Measurements from ENCODE around the gene MAGI2.

Gene MAGI2

DNA sequence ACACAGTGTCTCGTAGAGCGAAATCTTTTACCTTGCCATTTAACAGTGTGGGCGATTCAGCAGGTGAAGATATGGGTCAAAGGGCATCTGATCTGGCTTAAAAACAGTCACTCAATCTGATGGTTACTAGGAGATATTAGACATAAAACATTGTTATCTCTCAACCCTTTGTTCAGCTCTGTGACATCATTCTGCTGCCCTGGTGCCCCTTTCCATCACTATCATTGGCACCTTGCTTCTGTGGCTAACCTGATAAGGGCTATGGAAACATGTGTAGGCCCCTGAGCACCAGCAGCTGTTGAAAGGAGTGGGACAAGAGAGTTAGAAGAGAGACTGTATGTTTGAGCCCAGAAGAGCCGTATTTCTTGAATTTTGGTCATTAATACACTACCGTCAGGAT is 1004.6 kb downstream of the MAGI2 start:
- DNase-seq, result no peak

DNA sequence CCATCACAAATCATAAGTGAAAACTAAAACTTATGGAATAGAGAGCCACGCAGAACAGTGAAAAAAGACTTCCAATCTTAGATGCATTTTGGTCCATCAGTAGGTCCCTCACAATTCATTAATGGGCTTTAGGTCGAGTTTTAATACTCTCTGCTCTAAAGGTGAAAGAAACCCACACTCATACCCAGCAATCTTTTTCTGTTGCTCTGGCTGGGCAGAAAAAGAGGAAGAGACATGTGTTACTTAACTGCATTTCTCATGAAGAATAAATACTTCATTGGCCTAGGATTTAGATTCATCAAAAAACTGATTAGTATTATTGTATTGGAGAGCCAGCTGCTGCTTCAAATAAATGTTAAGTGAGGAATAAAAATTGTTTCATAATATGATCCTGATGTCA is 1009.2 kb downstream of the MAGI2 start:
- no peak for DNase-seq

DNA sequence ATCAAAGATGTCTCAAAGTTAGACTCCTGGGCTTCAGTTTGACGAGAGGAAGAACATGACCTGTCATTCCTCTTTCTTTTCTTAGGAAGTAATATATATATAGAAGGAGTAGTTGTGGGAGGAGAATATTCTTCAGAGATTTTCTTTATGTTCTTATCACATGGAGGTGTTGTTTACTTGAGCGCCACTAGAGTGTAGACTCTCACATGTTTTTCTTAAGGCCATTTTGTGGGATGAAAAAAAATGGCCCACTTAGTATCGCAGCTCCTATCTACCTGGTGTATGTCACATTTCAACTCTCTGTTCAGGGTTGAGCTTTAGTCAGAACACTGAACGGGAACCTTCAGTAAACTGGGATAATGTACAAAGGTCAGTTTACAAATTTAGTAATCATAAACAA is 1009.7 kb downstream of the MAGI2 start:
- no peak for DNase-seq

DNA sequence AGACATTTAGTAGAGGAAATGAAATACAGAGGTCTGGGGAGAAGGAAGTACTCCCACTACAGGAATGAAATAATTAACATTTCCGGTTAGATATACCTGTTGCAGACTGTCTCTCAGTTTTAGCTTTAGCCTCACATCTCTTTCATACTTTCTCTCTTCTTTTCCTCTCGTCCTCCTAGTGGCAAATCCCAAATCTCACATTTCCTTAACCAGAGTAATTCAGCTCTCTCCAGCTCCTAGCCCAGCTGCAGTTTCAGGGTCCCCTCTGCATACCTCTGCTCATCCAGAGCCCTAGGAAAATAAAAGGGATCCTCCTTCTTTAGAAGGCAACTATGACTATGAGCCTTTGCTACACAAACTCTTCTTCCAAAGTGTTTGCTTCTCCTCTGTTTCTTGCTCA is 1011.7 kb downstream of the MAGI2 start:
- no peak for DNase-seq

DNA sequence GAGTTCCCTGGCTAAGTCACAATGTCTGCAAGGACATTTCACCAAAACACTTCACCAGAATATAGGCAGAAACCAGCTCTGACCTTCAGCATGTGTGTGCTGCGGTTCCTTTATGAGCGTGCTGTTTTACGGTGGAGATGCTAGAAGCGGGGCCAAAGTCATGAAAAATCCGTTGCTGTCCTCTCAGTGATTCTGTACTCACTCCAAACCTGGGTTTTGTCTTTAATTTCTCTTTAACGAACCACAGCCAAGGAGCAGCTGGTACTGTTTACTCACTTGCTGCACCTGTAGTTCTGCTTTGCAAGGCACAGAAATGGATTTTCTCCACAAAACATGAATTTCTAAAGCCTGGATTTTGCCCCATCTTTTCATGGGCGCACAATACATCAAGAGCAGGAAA is 1015.0 kb downstream of the MAGI2 start:
- no peak for DNase-seq

DNA sequence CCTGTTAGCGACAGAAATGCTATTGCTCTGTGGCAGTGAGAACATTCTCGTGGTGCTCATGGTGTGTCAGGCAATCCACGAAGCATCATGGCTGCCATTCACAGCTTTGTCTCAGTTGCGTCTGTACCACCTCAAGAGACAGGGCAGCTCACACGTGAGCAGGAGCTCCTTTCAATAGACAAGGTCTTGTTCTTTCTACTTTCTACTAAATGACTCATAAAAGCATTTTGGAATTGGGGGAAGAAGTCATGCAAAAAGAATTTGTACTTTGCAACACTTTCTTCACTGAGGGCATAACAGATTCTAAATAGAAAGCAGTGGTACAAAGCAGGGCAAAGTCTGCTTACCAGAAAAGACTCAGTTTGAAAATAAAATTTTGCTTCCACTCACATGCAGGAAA is 1016.3 kb downstream of the MAGI2 start:
- no peak for DNase-seq

DNA sequence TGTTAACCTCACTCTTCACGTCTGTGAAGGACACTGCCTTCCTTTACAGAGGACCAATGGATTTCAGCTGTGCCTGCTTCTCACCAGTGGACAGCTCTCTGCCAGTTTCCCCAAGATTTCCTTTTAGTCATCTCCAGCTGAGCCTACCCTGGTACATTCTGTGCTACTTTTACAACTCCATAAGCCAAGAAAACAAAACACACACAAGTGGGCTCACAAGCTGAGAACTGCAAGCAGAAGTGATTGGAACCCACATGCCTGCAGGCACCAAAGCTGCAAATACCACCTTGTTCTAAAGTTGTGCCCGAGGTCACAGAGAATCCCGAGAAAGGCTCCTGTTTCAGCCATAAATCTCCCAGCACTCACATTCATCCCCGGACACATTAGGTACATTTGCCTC is 1018.1 kb downstream of the MAGI2 start:
- DNase-seq, result no peak

DNA sequence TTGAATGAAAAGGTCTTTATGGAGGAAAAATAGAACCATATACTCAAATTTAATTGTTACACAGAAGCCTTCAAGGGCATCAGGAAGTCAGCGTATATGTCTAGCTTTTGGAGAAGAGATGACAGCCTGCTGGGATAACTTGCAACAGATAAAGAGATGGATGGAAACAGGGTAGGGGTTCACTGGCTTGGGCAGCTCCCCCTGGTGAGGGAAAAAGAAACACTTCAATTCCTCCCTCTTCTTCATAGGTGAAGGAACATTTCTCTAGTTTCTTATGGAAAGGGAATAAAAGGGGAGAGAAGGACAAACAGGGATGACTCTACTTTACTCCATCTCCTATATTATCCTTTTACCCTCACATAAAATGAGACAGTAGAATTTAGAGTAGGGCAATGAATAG is 1019.2 kb downstream of the MAGI2 start:
- no peak for DNase-seq

DNA sequence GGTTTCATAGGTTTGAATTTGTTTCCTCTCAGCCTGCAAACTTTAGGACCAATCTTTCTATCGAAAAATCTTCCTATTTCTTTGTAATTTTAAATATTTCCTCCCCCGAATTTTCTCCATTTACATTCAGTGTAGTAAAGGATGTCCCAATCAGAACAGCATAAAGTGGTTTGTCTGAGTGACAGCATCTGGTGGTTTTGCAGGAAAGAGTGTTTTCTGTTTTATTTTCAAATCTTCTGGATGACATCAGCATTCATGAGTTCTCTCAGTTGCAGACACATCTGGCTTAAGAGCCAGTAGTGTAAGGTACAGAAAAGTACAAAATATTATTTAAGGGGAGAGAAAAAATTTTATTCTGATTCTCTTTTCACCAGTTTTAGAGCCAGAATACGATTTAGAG is 1020.0 kb downstream of the MAGI2 start:
- no peak for DNase-seq

DNA sequence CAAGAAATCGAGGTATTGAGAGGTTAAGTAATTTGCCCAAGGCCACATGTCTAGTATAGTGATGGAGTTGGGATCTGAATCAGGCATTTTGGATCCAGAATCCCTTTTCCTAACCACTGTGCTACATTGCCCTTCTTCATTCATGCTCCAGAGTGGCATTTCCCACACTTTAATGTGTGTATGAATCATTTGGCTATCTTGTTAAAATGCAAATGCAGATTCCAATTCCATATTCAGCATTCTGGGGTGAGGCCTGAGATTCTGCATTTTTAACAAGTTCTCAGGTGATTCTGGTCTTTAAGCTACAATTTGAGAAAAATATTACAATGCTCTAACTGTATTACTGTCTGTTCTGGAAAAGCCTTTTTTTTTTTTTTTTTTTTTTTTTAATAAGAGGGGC is 1023.6 kb downstream of the MAGI2 start:
- no peak for DNase-seq

DNA sequence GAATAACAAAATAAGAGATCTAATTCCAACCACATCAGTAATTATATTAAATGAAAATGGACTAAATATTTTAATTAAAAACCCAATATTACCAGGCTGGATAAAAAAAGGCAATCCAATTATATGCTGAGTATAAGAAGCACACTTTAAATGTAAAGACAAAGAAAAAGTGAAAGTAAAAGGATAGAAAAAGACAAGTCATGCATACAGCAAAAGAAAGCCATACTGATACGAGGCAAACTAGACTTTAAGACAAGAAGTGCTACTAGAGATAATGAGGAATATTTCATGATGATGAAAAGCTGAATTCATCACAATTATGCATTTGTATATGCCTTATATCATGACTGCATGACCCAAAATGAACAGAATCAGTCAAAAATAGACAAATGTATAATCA is 1026.3 kb downstream of the MAGI2 start:
- DNase-seq, result no peak

DNA sequence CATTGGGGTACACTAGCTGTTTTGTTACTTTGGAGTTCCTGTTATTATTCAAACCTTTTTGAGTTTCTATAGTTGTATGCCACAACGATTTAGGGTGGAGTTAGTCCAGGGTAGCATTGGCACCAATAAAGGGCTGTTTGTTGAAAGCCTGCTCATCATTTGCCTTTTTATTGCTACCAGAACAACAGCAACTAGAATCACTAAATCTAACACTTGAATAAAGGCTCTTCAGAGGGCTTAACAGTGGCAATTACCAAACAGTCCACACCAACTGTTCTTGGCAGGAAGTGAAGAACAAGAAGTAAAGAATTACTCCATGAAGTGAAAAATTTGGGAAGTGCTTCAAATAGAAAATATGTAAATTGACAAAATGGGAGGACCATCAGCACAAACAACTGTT is 1033.5 kb downstream of the MAGI2 start:
- no peak for DNase-seq

DNA sequence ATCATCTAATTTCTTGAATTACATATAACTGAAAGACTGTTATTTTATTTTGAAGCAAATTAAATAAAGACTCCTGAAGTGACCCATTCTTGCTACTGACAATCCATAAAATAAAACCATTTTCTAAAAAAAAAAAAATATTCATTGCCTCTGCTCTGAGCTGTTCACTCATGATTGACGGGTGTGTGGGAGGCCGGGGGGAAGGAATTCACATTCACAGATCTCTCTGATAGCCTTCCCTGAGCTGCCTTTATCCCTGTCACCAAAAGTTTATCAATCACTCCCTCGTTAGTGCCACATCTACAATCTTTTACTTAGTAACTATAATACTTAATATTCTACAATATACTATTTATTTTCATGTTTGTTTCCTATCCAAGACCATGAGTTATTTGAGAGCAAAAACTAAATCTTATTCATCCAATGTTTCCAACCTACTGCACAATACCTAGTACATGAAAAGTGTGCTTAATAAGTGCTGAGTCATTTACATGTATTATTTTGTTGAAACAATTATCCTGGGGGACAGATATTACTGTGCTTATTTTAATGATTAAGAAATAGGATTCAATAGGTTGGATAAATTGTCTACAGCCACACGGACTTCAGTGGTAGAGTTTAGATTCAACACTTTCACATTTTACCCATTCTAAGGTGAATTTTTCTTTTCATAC is 1036.2 kb downstream of the MAGI2 start:
- no peak for DNase-seq

DNA sequence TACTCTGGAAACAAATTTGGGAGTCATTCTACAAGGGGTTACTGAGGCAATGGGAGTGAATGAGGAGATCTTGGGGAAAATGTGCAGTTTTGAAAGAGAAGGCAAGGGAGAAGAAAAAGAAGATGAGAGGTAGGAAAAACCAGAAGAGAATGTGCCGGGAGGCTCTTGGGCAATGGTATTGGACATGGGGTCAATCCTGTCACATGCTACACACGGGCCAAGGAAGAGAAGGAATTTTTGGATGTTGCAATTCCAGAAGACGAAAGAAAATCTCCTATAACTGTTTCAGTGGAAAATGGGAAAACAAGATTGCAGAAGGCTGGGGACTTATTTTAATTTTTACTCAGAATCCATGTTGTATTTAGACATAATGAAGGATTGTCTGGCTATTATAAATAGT is 1039.9 kb downstream of the MAGI2 start:
- DNase-seq, result no peak

DNA sequence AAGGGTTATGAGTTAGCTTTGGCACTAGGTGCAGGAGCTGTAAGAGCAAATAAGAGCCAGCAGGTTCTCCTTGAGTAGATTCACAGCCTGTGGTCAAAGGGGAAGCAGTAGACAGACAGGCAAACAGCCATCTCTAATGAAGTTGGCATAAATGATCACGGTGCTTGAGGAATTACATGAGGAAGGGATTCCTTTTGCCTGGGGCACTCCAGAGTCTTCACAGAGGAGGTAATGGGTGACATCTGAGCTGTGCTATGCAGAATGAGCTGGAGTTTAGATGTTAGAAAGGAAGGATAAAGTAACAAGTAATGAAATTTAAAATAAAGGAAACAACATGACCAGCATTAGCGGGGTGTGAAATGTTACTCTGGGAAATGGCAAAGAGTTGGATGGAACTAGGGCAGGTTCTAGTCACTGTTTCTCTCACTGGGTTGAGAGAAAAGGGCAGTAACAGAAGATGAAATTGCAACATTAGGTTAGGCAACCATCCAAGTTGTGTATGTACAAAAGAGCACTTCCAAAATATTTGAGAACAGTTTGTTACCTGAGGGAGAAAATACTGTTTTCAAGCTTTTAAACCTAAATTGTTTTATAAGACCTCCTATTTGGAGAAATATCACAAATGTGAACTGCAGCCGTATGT is 1041.1 kb downstream of the MAGI2 start:
- no peak for DNase-seq

DNA sequence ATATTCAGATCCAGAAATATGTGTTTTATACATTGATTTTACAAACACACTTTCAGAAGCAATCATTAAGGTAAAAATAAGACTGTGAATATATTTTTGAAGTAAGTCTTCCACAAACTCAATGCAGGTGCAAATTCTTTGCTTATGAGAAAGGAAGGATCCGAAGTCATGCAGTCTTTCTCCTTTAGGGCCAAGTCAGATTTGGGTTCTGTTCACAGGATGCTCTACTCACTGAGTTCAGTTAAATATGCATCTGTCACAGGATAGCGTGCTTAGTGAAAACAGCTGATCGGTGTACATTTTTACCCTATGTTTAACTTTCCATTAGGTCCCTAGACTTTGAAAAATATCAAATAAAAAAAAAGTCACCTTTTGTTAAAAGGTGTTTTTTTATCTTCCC is 1046.4 kb downstream of the MAGI2 start:
- DNase-seq, result no peak

DNA sequence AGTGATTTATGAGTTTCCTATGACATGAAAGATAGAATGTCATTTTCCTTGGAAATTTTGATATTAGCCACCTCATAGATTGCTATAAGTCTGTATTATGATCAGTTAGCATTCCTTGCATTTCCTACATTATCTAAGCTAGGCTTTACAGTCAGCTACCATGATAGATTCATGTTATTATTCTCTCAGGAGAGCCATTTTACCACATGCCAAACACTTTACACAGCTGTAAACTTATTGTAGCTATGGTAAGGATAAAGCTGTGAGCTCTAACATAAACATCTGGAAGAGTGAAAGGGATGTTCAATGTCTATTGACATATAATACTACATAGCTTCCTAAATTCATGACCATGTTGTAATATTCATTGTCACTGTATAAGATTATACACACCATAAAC is 1046.9 kb downstream of the MAGI2 start:
- no peak for DNase-seq

DNA sequence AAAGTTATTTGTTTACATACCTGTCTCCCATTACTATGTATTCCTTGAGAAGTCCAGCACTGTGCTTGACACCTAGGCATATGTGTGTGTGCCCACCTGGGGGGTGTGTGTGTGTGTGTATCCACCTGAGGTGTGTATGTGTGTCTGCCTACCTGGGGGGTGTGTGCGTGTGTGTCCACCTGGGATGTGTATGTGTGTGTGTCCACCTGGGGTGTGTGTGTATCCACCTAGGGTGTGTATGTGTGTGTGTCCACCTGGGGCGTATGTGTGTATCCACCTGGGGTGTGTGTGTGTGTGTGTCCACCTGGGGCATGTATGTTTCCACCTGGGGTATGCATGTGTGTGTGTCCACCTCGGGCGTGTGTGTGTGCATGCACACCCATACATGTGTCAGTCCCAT is 1051.4 kb downstream of the MAGI2 start:
- no peak for DNase-seq

DNA sequence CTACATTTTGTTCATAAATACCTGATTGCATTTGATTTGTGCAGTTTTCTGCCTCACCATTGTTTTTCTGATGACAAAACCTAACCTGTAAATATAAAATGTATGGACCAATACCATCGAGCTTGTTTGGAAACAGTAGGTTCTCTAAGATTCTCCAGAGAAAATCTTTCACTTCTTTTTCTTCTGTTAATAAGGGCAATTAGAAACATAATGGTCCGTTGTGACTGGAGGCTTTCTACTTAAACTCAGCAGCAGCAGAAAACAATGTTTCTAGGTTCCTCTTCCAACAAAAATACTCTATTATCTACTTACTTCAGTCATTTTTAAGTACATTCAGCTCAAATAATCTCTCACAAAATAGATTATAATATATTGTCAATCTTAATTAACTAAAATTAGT is 1053.4 kb downstream of the MAGI2 start:
- no peak for DNase-seq

DNA sequence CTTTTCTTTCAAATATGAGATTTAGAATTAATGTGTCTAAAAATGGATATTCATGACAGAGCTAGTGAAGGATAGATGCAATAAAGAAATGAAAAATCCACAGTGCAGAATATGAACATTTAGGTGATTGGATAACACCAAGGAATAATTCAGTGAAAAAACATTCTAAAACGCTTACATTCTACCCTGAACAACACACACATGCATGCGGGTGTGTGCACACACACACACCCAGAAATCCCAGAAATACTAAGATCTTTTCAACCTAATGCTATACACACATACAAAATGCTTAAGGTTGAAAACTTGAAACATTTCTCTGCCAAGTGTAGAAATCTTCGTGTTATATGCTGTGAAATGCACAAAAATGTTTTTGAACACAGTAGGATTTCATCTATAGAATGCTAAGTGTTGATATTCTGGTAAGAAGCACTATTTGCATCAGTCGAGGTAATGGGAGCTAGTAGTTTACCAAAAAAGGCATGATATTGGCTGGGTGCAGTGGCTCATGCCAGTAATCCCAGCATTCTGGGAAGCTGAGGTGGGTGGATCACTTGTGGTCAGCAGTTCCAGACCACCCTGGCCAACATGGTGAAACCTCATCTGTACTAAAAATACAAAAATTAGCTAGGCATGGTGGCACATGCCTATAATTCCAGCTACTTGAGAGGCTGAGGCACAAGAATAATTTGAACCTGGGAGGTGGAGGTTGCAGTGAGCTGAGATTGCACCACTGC is 1054.3 kb downstream of the MAGI2 start:
- DNase-seq, result no peak

DNA sequence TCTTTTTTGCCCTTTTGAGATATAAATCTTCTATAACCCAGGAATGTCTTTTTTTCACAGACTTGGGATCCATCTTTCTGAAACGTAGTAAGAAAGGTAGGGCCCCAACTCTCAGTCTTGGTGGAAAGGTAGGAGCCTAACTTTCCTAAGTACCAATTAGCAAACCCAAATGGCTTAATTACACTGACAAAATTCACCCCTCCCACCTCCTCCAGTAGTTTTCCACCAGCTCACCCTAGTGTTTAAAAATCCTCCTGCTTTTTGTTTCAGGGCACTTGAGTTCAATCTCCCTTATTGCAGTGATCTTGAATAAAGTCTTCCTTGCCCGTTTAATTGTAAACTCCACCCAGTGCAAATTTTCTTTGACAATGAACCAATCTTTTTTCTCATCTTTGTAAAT is 1054.9 kb downstream of the MAGI2 start:
- no peak for DNase-seq

DNA sequence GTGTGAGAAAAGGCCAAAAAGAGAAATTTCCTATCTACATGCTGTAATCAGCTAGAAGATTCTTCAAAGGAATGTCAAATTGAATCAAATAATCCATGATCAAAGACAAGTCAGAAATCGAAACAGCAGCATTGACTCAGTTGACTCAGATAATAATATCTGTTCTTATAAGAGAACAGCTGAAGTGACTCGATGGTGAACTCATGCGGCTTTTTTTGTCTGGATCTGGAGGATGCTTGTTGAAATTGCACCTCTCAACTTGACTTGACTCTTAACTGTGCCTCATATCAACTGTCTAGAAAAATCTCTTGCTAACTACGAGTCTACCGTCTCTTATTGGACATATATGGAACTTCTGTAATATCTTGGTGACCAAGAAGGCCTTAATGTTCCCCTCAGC is 1055.4 kb downstream of the MAGI2 start:
- DNase-seq, result no peak

DNA sequence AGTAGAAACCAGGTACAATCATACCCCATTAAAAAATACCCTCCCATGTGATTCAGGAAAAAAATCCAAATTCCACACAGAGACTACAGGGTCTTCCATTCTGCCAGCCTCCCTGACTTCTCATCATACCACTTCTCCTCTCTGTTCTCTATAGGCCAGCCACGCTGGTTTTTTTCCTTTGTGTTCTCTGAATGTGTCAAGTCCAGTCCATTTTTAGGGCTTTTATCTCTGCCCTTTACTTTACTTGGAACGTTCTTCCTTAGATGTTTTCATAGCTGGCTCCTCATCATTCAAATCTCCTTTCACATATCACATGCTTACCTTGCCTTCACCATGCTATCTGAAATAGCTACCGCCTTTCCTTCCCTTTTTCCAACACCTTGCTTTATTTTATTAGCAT is 1057.3 kb downstream of the MAGI2 start:
- no peak for DNase-seq

DNA sequence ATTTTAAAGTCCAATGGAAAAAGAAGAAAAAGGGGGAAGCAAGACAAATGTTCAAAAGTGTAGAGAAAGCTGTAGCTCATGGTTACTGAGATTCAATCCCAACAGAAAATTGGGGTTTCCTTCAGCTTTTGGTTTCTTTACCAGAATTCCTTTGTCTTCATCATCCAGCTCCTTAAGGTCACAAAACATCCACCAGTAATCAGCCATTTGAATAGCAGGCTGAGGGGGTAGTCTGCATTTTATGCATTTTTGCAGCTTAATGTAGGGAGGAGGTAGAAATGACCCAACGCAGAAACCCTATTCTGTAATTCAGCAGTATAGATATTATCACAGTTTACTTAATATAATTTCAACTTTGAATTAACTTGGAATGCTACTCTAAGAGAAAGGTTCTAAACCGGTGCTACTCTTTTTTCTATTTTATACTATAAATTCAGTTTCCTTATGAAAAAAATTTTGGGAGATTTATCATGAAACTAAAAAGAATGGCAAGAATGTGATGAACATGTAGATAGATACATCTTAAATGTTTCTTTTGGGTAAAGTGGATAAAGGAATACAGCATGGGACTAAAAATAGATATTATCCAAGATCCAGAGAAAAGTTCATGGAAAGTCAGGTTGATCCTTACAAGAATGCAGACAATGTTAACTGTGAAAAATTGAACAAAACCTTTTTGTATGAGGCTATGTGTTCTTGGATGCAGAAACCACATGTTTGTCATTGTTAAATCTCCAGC is 1058.0 kb downstream of the MAGI2 start:
- no peak for DNase-seq

Data from RPMI8226 (cell line).